IMR-90 (cell line): ENCODE results near the gene RAN. TPM values are rescaled to one million over a fixed set of nuclear protein-coding genes. Genes with fewer than 3 reads are reported as not detected.

Experiments used
- ATAC-seq: fragments of 200-7000 bp; cut with Tn5 transposase; 2 replicates; pipeline ENCODE4 v1.9.1; 2020; ENCODE audit warnings: low read depth, mild to moderate bottlenecking, moderate library complexity
- BruUV-seq: library from RNA; stranded (reverse); fragments of 400-500 nt; replicated peaks from 2 replicates; lab custom pipeline; 2021; lab: Mats Ljungman, UMichigan
- CTCF ChIA-PET: fragments of 300-600 bp; formaldehyde crosslinking; extraction: SDS; loops from one replicate; lab custom pipeline; 2021; ENCODE audit warnings: antibody characterized with exemption; lab: Yijun Ruan, JAX
- POLR2A ChIA-PET: fragments of 300-600 bp; sonication (Branson Sonifier 250); formaldehyde crosslinking; loops from one replicate; lab custom pipeline; 2022; ENCODE audit warnings: antibody characterized with exemption; ENCODE audit not compliant: unreplicated experiment; lab: Charles Lee
- DNase-seq: peaks from one replicate; pipeline ENCODE4 v3.0.0; 2013
- H2AFZ ChIP-seq: replicated peaks from 2 replicates; pipeline ENCODE3; 2013; ENCODE audit warnings: low read length, mild to moderate bottlenecking; ENCODE audit not compliant: poor library complexity
- H2AK5ac ChIP-seq: 2 replicates; pipeline ENCODE4 v1.6.1; 2013; ENCODE audit warnings: low read depth, low read length, inconsistent platforms
- H2AK9ac ChIP-seq: replicated peaks from 2 replicates; pipeline ENCODE3; 2013; ENCODE audit warnings: mild to moderate bottlenecking, low read depth, low read length, moderate library complexity; ENCODE audit not compliant: poor library complexity
- H2BK120ac ChIP-seq: 2 replicates; pipeline ENCODE4 v1.6.1; 2013; ENCODE audit warnings: low read depth, low read length, inconsistent platforms
- H2BK15ac ChIP-seq: 3 replicates; pipeline ENCODE4 v1.6.1; 2013; ENCODE audit warnings: low read depth, low read length, inconsistent platforms
- H2BK20ac ChIP-seq: 2 replicates; pipeline ENCODE4 v1.6.1; 2013; ENCODE audit warnings: low read depth, mild to moderate bottlenecking, inconsistent platforms, low read length, moderate library complexity
- H2BK5ac ChIP-seq: 2 replicates; pipeline ENCODE4 v1.6.1; 2013; ENCODE audit warnings: mild to moderate bottlenecking, low read depth, low read length, inconsistent platforms; ENCODE audit not compliant: poor library complexity, severe bottlenecking
- H3K14ac ChIP-seq: replicated peaks from 2 replicates; pipeline ENCODE4 v1.6.1; 2013; ENCODE audit warnings: low read depth, low read length, inconsistent platforms
- H3K18ac ChIP-seq: 2 replicates; pipeline ENCODE4 v1.6.1; 2013; ENCODE audit warnings: low read depth, low read length, control low read depth
- H3K23ac ChIP-seq: 2 replicates; pipeline ENCODE4 v1.6.1; 2013; ENCODE audit warnings: low read depth, low read length, inconsistent platforms
- H3K27ac ChIP-seq: 2 replicates; pipeline ENCODE4 v1.5.1; 2013; ENCODE audit warnings: mild to moderate bottlenecking, control low read depth, low read length; ENCODE audit not compliant: insufficient read depth
- H3K27me3 ChIP-seq: 2 replicates; pipeline ENCODE4 v1.6.1; 2013; ENCODE audit warnings: low read length; ENCODE audit not compliant: control insufficient read depth, insufficient read depth
- H3K36me3 ChIP-seq: 2 replicates; pipeline ENCODE4 v1.6.1; 2013; ENCODE audit warnings: low read length, mixed read lengths; ENCODE audit not compliant: control insufficient read depth, insufficient read depth
- H3K4ac ChIP-seq: 2 replicates; pipeline ENCODE4 v1.6.1; 2013; ENCODE audit warnings: low read depth, low read length, inconsistent platforms
- H3K4me1 ChIP-seq: 2 replicates; pipeline ENCODE4 v1.6.1; 2013; ENCODE audit warnings: low read length, mixed read lengths; ENCODE audit not compliant: control insufficient read depth, insufficient read depth
- H3K4me2 ChIP-seq: 2 replicates; pipeline ENCODE4 v1.6.1; 2013; ENCODE audit warnings: low read depth, mild to moderate bottlenecking, control low read depth, low read length, moderate library complexity
- H3K4me3 ChIP-seq: 2 replicates; pipeline ENCODE4 v1.5.1; 2013; ENCODE audit warnings: low read depth, mild to moderate bottlenecking, control low read depth, low read length, moderate library complexity; ENCODE audit not compliant: insufficient read depth
- H3K56ac ChIP-seq: 2 replicates; pipeline ENCODE4 v1.6.1; 2013; ENCODE audit warnings: low read length, inconsistent platforms; ENCODE audit not compliant: insufficient read depth; ENCODE audit errors: extremely low read depth
- H3K79me1 ChIP-seq, 2 experiments: 2 replicates each; pipeline ENCODE4 v1.6.1; 2013; ENCODE audit warnings: low read length in 2 of 2, inconsistent platforms in 1 of 2, low read depth in 1 of 2
- H3K9ac ChIP-seq: 2 replicates; pipeline ENCODE4 v1.6.1; 2013; ENCODE audit warnings: low read depth, low read length, control low read depth
- H3K9me1 ChIP-seq: 2 replicates; pipeline ENCODE4 v1.6.1; 2013; ENCODE audit warnings: low read length, inconsistent platforms; ENCODE audit not compliant: insufficient read depth
- H3K9me3 ChIP-seq: 2 replicates; pipeline ENCODE4 v1.6.1; 2013; ENCODE audit warnings: low read length; ENCODE audit not compliant: control insufficient read depth, insufficient read depth
- H4K20me1 ChIP-seq: 2 replicates; pipeline ENCODE4 v1.6.1; 2013; ENCODE audit warnings: low read length, inconsistent platforms; ENCODE audit not compliant: insufficient read depth
- H4K5ac ChIP-seq: 2 replicates; pipeline ENCODE4 v1.6.1; 2013; ENCODE audit warnings: mild to moderate bottlenecking, low read depth, low read length, control low read depth
- H4K8ac ChIP-seq, 2 experiments: 2 replicates each; pipeline ENCODE4 v1.6.1; 2013; ENCODE audit warnings: low read depth in 2 of 2, low read length in 2 of 2, control low read depth in 1 of 2, inconsistent platforms in 1 of 2
- H4K91ac ChIP-seq: 2 replicates; pipeline ENCODE4 v1.6.1; 2013; ENCODE audit warnings: low read depth, low read length, inconsistent platforms; ENCODE audit not compliant: insufficient read depth
- CEBPB ChIP-seq: IDR thresholded peaks from 2 replicates; pipeline ENCODE4 v1.6.1; 2012; ENCODE audit warnings: low read depth, low read length, improper control_type of control experiment
- MAZ ChIP-seq: IDR thresholded peaks from 2 replicates; pipeline ENCODE4 v1.6.1; 2012; ENCODE audit warnings: low read depth, mild to moderate bottlenecking, low read length, improper control_type of control experiment, moderate library complexity, borderline replicate concordance
- RAD21 ChIP-seq: IDR thresholded peaks from 2 replicates; pipeline ENCODE4 v1.6.1; 2012; ENCODE audit warnings: low read length, improper control_type of control experiment
- RCOR1 ChIP-seq: IDR thresholded peaks from 2 replicates; pipeline ENCODE4 v1.6.1; 2012; ENCODE audit warnings: mild to moderate bottlenecking, low read length, improper control_type of control experiment; ENCODE audit not compliant: insufficient replicate concordance
- RFX5 ChIP-seq: IDR thresholded peaks from 2 replicates; pipeline ENCODE4 v1.8.0; 2012; ENCODE audit warnings: low read depth, mild to moderate bottlenecking, low read length, moderate library complexity
- SMC3 ChIP-seq: fragments of 150-350 bp; IDR thresholded peaks from 2 replicates; pipeline ENCODE4 v1.6.1; 2016; ENCODE audit warnings: low read depth, mild to moderate bottlenecking, antibody characterized with exemption, low read length, moderate library complexity
- WGBS, 2 experiments: methylation state at CpG; one replicate each; pipeline versions ENCODE4 v1.1.5 to v1.1.7; 2013; ENCODE audit warnings: missing lambda C conversion rate in 2 of 2; ENCODE audit not compliant: insufficient read length in 1 of 2; ENCODE audit errors: extremely low coverage in 2 of 2; 5-methylcytosine and 5-hydroxymethylcytosine counted together
- dilution Hi-C: fragments of 300-500 bp; cut with HindIII; formaldehyde crosslinking; loops from one replicate; pipeline ENCODE4 v1.14.3; 2018; ENCODE audit warnings: low sequenced_read_pairs; ENCODE audit not compliant: unreplicated experiment
- in situ Hi-C: fragments of 300-500 bp; cut with MboI; formaldehyde crosslinking; loops from 3 replicates; pipeline ENCODE4 v1.14.3; 2019; ENCODE audit warnings: low sequenced_read_pairs, inconsistent platforms, mixed read lengths
- intact Hi-C: fragments of 100-400 bp; cut with micrococcal nuclease; formaldehyde crosslinking; loops from 2 replicates; pipeline ENCODE4 v1.10.0; 2022
- polyA plus RNA-seq, 3 experiments: library from polyadenylated mRNA; depleted of rRNA; stranded (reverse); fragments of >200 nt; gene quantifications; 2 replicates each; pipeline ENCODE4 v1.2.3, GENCODE V29; 2012; ENCODE audit warnings: low replicate concordance in 1 of 3
- total RNA-seq: library from RNA; depleted of rRNA; stranded (reverse); fragments of >200 nt; gene quantifications from 2 replicates; pipeline ENCODE4 v1.2.3, GENCODE V29; 2012
- TF ChIP-seq, protein P1 (sequence below): conservative IDR thresholded peaks from 2 replicates; pipeline ENCODE4 v1.5.1; 2012; ENCODE audit warnings: mild to moderate bottlenecking, low read depth, low read length, improper control_type of control experiment
- TF ChIP-seq, protein P2 (sequence below): fragments of 150-350 bp; IDR thresholded peaks from 2 replicates; pipeline ENCODE4 v1.6.1; 2017; ENCODE audit warnings: mild to moderate bottlenecking, antibody characterized with exemption, low read length, low read depth

Gene RAN
- total and polyA plus RNA-seq, 2 of the 4 experiments (the other 2 are of a cell fraction): 910 to 984 TPM

GRCh38 chr12:130870442-130871285 lies 1.2 kb upstream of the RAN start:
- H3K9me3 ChIP-seq: no peaks in the 10 kb centered on the region
- H3K36me3 ChIP-seq: peaks cover 19% of the 10 kb centered on the region
- H3K27me3 ChIP-seq: no peaks in the 10 kb centered on the region
- intact Hi-C loops: loop anchor here (1.0 to 5.0 kb wide), 2 partner anchors 31 to 93 kb away; partner anchors contain the start of gene STX2
- no peak overlapping the region for H2BK15ac ChIP-seq
- peak overlapping the region; percentile 93 to 98; a peak in 2 of 4 replicates for H4K8ac ChIP-seq
- peak overlapping the region; percentile 74; the same call in 1 of the 2 replicates for H2BK120ac ChIP-seq
- peak overlapping the region; percentile 29; the same call in 1 of the 2 replicates for H2BK20ac ChIP-seq
- H3K79me1 ChIP-seq: peaks cover 8 to 27% of the 10 kb centered on the region in 2 experiments; a peak in 2 of 4 replicates
- peak overlapping the region; percentile 90 for H3K14ac ChIP-seq
- BruUV-seq: no TSS peak
- no peak overlapping the region for H2BK5ac ChIP-seq
- H3K4me2 ChIP-seq: no peak overlapping the region
- POLR2A ChIA-PET: interaction anchor here (0.5 kb wide), 1 partner anchor 1152 kb away, joined by 12 read pairs; no protein-coding TSS in a partner anchor
- H3K18ac ChIP-seq: no peak overlapping the region
- TF ChIP-seq RCOR1 (no peak), MAZ (peak; percentile 41; the same call in 1 of the 2 replicates), SMC3 (peak; percentile 22; the same call in 1 of the 2 replicates), CEBPB (peak; percentile 85), RFX5 (no peak), RAD21 (peak; percentile 31)
- TF ChIP-seq, protein P1, sequence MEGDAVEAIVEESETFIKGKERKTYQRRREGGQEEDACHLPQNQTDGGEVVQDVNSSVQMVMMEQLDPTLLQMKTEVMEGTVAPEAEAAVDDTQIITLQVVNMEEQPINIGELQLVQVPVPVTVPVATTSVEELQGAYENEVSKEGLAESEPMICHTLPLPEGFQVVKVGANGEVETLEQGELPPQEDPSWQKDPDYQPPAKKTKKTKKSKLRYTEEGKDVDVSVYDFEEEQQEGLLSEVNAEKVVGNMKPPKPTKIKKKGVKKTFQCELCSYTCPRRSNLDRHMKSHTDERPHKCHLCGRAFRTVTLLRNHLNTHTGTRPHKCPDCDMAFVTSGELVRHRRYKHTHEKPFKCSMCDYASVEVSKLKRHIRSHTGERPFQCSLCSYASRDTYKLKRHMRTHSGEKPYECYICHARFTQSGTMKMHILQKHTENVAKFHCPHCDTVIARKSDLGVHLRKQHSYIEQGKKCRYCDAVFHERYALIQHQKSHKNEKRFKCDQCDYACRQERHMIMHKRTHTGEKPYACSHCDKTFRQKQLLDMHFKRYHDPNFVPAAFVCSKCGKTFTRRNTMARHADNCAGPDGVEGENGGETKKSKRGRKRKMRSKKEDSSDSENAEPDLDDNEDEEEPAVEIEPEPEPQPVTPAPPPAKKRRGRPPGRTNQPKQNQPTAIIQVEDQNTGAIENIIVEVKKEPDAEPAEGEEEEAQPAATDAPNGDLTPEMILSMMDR: peak; percentile 54
- TF ChIP-seq, protein P2, sequence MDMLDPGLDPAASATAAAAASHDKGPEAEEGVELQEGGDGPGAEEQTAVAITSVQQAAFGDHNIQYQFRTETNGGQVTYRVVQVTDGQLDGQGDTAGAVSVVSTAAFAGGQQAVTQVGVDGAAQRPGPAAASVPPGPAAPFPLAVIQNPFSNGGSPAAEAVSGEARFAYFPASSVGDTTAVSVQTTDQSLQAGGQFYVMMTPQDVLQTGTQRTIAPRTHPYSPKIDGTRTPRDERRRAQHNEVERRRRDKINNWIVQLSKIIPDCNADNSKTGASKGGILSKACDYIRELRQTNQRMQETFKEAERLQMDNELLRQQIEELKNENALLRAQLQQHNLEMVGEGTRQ: no peak
- peaks cover 18% of the 10 kb centered on the region for H4K20me1 ChIP-seq
- H2AK9ac ChIP-seq: peak overlapping the region; percentile 98
- ATAC-seq: peak; percentile 8
- in situ Hi-C loops: no loop called here
- H2AFZ ChIP-seq: peak overlapping the region; percentile 100
- peak overlapping the region; percentile 85; the same call in 1 of the 2 replicates for H2AK5ac ChIP-seq
- no peak overlapping the region for H3K4me3 ChIP-seq
- peak overlapping the region; percentile 91 for H4K91ac ChIP-seq
- WGBS, 2 experiments: 57% methylated on average over 12 of the region's 31 CpGs; no CpG with 5 or more reads in 1 of the 2 experiments
- peak; percentile 83 for DNase-seq
- peak overlapping the region; percentile 80; the same call in 1 of the 2 replicates for H3K56ac ChIP-seq
- H3K4me1 ChIP-seq: no peaks in the 10 kb centered on the region
- peak overlapping the region; percentile 83; the same call in 1 of the 2 replicates for H3K27ac ChIP-seq
- H3K9ac ChIP-seq: 0 out of 2 replicates have a peak overlapping the region, but pooled peaks have one; percentile 81
- dilution Hi-C loops: no loop called here
- H4K5ac ChIP-seq: peak overlapping the region; percentile 9; the same call in 1 of the 2 replicates
- CTCF ChIA-PET: interaction anchor here (0.7 kb wide), 1 partner anchor 24 kb away, joined by 3 read pairs; no protein-coding TSS in a partner anchor
- H3K9me1 ChIP-seq: no peaks in the 10 kb centered on the region
- no peak overlapping the region for H3K23ac ChIP-seq
- peak overlapping the region; percentile 99 for H3K4ac ChIP-seq
